MV-4-11 (cell line): ENCODE measurements around the gene FRAS1.
"Not testable (repeated sequence)": the region's sequence is repeated elsewhere in the genome, so short reads cannot be mapped to it uniquely, and the experiment has no call there.

Experiments used
- DNase-seq: peaks from one replicate; lab custom pipeline; 2025; lab: John Stamatoyannopoulos, UW

Gene FRAS1

DNA sequence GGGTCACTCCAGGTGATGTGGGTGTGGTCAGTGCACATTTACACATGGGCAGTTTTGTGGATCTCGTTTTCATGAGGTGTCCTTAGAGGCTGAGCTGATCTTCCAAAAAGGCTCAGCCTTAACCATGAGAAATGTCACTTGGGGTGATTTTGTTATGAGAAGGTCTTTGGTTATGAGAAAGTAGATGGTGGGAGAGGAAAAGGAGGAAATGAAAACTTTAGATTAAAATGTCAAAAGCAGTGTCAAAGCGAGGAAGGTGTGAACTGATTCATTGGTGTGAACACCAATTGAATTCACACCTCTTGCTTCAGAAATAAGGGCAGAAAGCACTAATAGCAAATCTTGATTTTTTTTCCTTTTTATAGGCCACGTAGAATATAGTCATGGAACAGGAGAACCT is 394.3 kb downstream of the FRAS1 start:
- no peak for DNase-seq

DNA sequence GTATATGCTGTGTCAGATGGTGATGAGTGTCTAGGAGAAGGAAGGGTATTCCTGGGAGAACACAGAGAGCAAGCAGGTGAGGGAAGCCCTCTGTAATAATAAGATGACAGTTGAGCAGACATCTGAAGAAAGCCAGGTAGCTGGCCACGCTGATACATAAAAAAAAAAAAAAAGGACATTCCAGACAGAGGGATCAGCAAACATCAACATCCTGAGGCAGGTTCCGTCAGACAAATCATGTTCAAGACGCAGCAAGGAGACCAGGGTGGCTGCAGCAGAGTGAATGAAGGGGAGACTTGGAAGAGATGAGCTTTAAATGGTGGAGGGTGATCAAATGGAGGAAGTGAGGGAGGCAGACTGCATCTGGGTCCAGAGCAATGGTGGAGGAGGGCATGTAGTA is 396.9 kb downstream of the FRAS1 start:
- DNase-seq, result no peak

DNA sequence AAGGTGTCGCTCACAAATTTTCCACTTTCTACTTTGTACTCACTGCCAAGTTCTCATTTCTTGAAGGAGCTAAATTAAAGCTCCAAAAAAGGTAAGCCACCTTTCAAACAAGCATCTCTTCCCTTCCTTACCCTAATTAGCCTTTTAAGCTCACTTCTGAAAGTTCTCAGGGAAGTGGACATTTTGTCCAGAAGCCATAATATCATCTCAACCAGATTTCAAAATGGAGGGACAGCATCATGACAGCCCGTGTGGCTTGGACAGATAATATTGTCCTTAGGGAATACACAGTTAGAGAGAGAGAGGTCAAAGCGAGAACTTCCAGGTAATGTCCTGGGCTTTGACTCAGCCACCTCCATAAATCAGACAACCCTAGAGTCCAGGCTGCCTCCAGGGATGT is 400.6 kb downstream of the FRAS1 start:
- no peak for DNase-seq

DNA sequence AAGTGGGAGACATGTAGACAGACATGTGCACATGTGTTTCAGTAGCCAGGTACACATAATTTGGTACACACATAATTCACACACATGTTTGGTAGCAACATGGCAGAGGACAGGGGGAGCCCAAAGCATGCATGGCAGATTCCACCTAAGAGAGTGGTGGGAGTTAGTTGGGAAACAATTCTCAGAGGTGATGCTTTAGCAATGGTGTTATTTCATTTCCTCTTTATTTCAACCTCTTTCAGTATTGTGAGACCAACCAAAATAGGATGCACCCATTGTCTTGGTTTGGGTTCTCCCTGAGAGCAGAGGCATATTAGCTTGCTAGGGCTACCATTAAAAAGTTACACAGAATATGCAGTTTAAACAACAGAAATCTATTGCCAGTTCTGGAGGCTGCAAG is 402.2 kb downstream of the FRAS1 start:
- no peak for DNase-seq

DNA sequence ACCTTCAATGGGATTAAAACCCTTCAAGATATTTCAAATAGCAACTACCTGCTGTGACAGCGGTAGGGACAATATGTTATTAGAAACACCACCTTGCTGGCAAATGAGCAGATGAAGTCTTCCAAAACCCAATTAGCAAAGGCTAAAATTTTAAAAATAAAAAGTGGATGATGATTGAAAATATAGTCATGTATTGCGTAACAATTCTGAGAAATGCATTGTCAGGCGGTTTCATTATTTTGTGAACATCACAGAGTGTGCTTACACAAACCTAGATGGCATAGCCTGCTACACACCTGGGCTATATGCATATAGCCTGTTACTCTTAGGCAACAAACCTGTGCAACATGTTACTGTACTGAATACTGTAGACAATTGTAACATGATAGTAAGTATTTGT is 403.2 kb downstream of the FRAS1 start:
- no peak for DNase-seq

DNA sequence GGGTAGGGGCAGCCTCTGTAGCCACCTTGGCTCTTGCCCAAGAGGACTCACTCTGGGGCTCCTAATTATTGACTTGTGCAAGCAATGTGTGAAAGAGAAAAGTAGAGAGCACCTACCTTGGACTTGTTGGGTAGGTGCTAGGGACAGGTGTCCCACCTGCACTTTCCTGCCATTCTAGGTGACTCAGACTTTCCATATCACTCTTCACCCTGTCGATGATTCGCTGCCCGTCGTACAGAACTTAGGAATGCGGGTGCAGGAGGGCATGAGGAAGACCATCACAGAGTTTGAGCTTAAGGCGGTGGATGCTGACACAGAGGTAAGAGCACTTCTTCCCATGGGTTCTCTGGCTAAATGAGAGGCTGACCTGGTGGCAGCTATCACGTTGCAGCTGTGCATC is 407.1 kb downstream of the FRAS1 start:
- DNase-seq, result no peak

DNA sequence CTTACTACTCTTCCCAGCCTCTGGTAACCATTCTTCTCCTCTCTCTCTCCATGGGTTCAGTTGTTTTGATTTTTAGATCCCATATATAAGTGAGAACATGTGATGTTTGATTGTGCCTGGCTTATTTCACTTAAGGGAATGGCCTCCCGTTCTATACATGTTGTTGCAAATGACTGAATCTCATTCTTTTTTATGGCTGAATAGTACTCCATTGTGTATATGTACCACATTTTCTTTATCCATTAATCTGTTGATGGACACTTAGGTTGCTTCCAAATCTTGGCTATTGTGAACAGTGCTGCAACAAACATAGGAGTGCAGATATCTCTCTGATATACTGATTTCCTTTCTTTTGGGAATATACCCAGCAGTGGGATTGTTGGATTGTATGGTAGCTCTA is 410.1 kb downstream of the FRAS1 start:
- DNase-seq, result not testable (repeated sequence)

DNA sequence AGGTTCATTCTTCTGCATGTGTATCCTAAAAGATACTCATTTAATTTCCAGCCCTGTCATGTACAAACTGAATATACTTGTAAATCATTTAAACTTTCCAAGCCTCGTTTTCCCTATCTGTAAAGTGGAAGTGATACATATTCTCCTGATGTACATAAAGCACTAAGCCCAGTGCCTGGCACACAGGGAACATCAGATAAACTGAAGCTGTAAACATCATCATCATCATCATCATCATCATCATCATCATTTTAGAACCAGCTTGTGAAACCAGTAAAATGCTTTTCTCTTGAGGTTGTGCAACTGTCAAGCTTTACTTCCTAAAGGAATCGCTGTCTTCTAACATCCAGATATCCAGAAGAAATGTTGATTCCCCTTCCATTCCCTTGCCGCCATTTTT is 411.1 kb downstream of the FRAS1 start:
- DNase-seq, result no peak

DNA sequence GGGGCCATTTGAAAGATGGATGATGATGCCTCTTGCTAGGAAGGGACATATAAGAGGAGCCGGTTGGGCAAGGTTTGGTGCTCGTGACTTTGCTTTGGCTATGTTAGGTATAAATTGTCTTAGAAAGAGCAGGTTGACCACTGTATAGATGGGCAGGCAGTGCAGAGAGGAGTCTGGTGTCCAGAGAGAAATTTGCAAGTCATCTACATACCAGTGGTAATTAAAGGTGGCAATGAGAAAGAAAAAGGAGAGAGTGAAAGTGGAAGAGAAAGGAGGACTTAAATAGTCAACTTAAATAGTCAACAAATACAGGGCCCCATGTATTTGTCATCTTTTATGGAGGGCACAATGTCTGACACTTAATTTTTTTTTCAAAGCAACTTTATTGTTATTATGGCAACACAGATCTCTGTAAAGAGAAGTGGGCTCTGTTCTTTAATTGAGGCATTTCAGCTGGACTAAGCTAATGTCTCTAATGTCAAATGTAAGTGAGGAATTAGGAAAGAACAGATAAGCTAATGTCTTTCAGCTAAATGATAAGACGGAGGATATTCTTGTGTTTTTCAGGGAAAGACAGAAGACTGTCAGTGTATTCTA is 419.1 kb downstream of the FRAS1 start:
- DNase-seq, result no peak

DNA sequence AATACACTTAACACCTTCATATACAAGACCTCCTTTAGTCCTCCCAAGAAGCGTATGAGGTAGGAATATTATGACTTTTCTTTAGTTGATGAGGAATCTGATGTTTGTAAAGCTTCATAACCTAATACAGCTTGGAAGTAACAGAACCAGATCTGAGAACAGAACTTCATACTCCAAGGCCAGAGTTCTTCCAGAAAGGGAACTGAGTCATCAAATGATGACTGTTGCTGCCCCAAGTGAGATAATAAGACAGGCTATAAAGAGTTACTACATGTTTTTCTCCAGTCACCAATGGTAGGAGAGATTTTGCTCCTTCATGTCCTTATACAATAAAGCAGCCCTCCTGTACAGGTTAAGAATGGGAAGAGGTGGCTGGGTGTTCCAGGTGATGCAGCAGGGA is 420.2 kb downstream of the FRAS1 start:
- no peak for DNase-seq

DNA sequence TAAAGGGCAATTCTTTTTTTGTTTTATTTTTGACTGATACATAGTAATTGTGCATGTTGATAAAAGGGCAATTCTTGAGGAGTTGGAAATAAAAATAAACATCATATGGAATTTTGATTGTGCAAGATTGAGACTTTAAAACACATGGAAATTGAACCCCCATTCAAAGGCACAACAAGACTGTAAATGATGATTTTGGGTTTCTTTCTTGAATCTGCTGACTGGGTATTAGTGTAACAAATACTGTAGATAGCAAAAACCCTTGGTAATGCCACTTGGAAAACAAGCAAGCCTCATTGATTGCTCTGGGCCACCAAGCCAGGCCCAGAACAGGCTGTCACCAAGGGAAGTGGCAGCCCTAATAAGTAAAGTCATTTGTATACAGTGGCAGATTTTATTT is 421.4 kb downstream of the FRAS1 start:
- no peak for DNase-seq

DNA sequence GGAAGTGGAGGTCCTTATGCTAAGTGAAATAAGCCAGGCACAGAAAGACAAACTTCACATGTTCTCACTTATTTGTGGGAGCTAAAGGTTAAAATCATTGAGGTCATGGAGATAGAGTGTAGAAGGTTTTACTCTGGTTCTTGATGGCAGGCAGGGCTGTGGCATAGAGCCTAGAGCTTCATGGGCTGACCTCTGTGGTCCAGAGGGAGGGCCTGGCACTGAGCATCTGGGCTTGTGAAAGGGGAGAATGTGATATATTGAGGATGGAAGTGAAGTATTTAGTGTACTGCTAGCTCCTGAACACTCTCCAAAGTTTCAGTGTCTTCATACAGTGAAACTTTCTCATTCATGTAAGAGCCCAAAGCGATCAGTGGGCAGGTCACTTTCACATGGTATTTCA is 423.2 kb downstream of the FRAS1 start:
- DNase-seq, result no peak

DNA sequence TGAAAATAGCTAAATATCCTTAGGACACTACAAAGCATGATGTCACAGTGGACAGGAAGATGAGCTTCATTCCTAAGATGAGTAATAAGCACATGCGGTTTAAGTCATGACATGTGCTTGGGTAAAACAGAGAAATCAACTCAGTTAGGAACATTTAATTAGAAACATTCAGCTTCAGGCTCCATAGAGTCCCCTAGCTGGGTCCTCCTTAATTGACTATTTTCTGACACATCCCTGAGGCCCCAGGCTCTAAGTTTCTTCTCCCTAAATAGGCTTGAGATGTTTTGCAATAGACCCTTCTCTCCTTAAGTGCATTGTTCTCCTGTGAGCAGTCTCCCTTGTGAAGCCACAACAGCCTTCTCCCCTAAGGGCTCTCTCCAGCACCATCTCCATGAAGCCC is 424.1 kb downstream of the FRAS1 start:
- DNase-seq, result no peak

DNA sequence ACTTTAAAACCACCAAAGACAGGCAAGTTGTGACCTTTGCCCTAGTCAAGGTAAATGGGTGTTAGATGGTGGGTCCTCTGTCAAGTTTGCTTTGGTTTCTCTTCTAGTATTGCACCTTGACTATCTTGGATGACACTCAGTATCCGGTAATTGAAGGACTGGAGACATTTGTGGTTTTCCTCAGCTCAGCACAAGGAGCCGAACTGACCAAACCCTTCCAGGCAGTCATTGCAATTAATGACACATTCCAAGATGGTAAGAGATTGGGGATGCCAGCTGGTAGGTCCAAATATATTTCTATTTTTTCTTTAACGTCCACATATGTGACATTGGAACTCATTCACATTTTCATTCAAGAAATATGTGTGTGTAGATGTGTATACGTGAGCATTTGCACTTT is 425.2 kb downstream of the FRAS1 start:
- DNase-seq, result no peak

DNA sequence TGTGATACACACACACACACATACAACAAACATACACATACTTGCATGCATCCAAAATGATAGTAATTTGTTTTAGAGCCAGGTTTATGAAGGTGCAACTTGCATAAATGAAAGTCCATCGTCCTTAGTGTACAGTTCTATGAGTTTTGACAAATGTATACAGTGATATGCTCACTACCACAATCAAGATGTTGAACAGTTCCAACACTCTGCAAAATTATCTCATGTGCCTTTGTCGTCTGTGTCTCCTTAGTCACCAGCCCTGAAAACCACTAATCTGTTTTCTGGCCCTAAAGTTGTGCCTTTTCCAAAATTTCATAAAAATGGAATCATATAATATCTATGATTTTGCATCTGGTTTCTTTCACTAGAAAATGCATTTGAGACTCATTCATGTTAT is 426.7 kb downstream of the FRAS1 start:
- DNase-seq, result no peak

DNA sequence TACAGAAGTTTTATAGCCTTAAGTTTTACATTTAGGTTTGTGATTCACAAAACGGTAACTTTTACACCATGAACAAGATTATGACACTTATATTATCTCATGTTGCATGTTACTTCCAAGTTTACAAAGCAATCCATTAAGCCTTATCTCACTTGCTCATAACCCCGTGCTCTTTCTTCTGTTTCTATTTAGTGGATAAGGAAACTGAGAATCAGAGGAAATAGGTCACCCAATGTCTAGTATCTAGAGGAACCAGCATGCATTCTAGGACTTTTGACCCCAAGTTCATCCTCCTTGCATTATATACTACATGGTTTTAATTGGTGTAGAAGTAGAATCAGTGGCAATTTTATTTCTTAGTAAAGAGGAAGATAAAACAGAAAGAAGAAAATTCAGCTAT is 427.5 kb downstream of the FRAS1 start:
- DNase-seq, result no peak

DNA sequence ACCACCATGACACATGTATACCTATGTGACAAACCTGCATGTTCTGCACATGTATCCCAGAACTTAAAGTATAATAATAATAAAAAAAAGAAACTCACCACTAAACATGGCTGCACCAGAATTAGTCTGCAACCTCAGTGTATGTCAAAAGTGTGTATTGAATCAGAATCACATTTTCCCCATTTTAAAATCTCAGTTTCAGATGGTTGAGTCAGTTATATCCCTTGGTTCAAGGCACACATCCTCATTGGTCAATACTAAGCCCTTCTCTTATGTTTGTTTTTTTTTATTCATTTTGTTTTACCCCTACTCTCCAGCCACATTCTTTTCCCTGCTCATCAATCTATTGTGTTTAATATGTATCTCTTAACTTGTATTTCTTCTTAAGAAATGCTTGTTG is 436.6 kb downstream of the FRAS1 start:
- no peak for DNase-seq

DNA sequence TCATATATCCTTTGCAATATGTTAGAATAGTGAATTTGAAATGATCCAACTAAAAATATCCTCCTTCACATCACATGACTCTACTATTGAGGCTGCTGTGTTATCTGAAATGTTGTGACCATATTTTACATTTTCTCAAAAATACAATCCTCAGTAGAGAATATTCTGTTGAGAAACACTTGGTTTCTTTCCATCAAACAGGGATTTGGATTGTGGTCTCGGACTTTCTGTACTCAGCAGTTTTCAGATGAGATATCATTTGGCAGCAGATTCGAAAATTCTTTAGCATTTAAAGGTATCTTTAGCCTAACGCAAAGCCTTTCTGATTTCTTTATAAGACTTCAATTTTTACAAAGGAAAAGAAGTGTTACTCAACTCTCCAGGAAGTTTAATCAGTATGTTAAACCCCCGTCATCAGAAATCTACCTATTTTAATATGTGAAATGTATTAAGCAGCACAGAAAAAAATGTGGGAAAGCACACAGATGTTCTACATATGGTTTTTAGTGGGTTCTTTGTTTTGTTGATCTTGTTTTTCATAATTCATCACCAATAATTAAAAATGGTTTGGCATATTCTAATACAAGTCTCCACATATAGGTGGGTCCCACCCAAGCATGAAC is 439.0 kb downstream of the FRAS1 start:
- no peak for DNase-seq

DNA sequence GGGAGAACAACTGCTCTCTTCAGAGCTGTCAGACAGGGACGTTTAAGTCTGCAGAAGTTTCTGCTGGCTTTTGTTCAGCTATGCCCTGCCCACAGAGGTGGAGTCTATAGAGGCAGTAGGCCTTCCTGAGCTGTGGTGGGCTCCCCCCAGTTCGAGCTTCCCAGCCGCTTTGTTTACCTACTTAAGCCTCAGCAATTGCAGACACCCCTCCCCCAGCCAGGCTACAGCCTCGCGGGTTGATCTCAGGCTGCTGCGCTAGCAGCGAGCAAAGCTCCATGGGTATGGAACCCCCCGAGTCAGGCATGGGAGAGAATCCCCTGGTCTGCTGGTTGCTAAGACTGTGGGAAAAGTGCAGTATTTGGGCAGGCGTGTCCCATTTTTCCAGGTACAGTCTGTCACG is 449.1 kb downstream of the FRAS1 start:
- DNase-seq, result not testable (repeated sequence)

DNA sequence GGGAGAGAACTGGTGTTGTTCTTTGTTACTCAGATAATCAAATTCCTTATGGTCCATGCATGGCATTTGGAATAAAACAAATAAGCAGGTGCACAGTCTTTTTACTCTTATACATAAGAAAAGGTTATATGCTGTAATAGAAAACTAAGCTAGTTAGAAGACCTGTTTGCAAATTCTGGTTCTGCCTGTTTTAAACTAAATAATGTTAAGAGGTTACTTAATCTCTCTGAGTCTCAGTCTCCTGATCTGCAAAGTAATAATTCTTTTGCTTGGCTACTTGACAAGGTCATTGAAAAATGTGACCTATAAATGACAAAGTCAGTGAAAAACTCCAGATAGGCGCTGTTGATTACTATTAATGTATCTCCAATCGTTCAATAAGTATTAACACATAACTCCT is 451.9 kb downstream of the FRAS1 start:
- DNase-seq, result no peak

DNA sequence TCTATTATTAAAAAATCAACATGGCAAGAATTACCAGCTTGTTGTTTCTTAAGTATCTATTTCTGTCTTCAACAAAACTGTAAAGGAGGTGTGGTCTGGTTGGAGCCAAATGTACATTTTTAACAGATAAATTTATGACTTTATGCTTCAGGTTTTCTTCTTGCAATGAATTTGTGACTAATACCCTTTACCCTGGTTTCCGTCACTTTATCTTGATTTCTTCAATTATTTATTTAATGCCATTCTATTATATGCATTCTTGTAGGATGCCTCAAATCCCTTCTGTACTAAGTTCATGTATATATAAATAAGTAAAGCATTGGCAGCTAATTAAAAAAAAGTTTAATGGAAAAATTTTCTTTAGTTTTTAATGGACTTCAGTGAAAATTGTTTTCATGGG is 453.0 kb downstream of the FRAS1 start:
- no peak for DNase-seq

DNA sequence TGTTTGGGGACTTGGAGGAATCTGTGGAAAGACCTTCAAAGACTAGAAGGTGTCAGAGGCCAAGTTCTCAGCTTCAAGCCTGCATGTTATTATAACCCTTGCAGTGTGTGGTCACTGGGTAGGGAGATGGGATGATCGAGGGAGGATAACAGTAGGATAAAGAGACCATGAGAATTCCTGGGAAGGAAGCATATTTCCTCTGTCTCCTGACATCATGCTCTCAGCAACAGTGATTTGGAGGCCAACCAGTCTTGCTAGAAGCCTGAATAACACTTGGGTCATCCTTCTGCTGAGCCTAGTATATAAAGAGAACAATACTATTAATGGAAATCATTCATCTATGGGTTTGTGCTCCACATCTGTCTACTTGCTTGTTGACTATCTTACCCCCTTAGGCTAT is 453.6 kb downstream of the FRAS1 start:
- DNase-seq, result no peak

DNA sequence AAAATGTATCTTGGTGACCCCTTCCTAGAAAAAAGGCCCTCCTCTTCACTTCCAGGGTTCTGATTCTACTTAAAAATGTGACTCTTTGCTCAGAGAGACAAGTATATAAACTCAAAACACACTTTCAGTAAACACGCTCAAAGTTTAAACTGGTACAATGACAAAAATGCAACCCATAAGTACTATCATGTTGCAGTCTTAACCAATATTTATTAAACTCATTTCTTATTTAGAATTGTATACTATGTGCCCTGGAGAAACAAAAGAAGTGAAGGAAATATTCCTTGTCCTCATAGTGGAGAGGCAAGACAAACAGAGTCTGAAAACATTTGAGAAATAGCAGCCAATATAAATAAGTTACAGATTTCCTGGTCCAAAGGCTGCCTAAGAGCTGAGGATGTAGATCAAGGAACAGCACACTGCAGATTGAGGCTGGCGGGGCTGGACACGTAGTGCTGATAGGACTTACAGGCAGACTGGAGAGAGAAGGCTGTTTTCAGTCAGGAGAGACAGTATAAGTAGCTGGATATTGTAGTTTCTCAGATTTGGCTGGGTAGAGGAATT is 455.3 kb downstream of the FRAS1 start:
- no peak for DNase-seq

DNA sequence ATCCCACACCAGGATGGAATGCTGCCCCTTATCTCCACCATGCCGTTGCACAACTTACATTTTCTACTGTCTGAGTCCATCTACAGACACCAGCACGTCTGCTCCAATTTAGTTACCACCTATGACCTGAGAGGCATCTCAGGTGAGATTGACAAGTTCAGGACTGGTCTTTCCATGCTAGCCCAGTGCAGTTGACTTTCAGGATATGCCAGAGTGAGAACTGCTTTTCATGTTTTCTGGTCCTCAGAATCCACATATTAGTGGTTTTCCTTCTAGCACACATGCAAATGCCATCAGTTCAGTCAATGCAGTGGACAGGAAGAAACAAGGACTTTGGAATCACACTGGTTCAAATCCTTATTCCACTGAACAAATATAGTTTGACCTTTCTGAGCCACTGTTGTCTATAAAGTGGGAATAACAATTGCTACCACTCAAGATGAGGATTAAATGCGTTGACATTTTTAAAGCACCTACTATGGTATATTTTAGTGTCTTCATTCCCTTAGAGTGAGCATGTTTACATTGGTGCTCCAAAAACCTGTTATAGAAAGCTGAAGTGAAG is 456.4 kb downstream of the FRAS1 start:
- no peak for DNase-seq
